NCI-H128 (cell line): ENCODE results near the gene ANXA11.
"Not testable (repeated sequence)": the region's sequence is repeated elsewhere in the genome, so short reads cannot be mapped to it uniquely, and the experiment has no call there.

Source experiments
- DNase-seq: peaks from one replicate; lab custom pipeline; 2025; ENCODE audit not compliant: unreplicated experiment; lab: John Stamatoyannopoulos, UW

Gene ANXA11

GRCh38 chr10:80210259-80210658, 4.9 kb upstream of the ANXA11 start:
- DNase-seq, result no peak

- no peak for DNase-seq
Measured at GRCh38 chr10:80207768-80208370, 2.5 kb upstream of the ANXA11 start.

- no peak for DNase-seq
Measured at GRCh38 chr10:80206277-80206655, 929 bp upstream of the ANXA11 start.

DNA sequence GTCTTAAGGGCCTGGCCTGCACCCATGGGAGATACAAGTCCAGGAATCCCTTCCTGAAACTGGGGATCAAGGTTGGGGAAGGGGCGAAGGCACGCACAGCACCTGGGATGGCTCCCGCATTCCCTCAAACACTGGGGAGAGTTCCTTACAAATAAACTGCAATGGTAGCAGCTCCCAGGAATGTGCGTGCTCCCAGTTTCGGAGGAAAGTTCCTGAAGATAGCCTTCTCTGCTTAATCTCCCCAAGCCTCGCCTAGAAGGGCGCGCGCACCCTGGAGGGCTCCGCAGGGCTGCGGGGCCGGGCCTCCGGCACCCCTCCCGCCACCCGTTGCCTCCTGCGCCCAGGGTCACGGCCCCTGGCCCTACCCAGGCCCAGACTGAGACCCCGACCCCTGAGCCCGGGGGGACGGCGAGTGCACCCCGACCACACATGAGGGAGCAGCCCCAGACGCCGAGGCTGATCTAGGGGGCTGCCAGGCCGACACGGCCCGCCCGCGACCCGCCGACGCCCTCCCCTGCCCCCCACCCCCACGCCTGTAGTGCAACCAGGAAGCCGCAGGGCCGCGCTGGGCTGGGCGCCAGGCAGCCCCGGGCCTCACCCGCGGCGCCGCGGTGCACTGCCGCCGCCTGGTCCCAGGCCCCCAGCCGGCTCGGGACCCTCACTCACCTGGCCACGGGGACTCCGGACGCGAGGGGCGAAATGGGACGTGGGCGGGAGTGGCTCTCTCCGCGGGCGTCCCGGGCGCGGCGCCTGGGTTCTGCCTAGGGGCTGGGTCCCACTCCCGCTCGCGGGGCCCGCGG, 460 bp downstream of the ANXA11 start:
- no peak for DNase-seq

GRCh38 chr10:80203835-80204676, 1.3 kb downstream of the ANXA11 start:
- DNase-seq, result no peak

DNA sequence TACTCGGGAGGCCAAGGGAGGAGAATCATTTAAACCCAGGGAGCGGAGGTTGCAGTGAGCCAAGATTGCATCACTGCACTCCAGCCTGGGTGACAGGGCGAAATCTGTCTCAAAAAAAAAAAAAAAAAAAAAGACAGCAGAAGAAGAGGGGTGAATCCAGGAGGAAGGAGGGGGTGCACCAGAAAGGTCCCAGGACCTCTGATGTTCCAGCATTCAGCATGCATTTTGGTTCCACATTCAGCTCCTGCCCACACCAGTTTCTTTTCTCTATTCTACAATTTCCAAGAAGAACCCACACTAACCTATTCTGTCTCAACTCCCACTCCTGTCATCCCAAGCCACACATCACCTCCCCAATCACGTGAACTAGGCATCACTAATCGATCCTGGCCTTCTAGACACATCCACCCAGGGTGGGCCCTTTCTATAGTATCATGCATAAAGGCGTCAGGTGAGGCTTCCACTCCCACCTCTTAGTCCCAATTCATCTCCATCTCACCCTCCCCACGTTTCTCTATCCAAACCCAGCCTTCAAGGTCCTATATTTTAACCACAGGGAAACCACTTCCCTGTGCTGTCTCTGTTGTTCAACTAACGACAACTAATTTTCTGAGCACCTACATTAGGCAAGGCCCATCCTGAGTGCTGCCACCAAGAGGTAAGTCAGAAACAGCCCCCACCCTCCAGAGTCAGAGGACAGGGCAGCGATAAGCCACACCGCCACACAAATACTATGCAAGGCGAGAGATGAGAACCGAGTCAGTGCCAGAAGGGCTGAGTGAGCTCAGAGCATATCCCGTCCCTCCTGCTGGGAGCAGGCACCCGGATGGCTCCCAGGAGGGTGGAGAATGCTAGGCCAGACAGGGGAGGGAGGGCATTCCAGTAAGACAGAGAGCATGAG, 2.2 kb downstream of the ANXA11 start:
- no peak for DNase-seq

- DNase-seq, result not testable (repeated sequence)
Measured at GRCh38 chr10:80202530-80202929, 2.8 kb downstream of the ANXA11 start.

- no peak for DNase-seq
Measured at GRCh38 chr10:80201608-80202141, 3.7 kb downstream of the ANXA11 start.

DNA sequence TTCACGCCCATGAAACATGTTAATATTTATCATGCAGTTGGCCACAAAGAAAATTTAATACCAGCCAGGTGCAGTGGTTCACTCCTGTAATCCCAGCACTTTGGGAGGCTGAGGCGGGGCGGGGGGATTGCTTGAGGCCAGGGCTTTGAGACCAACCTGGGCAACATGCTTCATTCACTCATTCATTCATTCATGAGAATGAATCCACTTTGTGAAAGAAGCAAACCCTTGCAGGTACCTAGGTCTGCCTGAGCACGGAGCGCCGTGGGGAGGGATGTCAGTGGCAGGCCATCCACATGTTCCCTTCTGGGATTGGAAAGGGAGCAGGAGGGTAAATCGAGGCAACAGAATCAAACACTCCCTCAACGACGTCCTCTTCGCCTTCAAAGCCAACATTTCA, 4.7 kb downstream of the ANXA11 start:
- DNase-seq, result no peak

- no peak for DNase-seq
Measured at GRCh38 chr10:80200259-80200658, 5.1 kb downstream of the ANXA11 start.

DNA sequence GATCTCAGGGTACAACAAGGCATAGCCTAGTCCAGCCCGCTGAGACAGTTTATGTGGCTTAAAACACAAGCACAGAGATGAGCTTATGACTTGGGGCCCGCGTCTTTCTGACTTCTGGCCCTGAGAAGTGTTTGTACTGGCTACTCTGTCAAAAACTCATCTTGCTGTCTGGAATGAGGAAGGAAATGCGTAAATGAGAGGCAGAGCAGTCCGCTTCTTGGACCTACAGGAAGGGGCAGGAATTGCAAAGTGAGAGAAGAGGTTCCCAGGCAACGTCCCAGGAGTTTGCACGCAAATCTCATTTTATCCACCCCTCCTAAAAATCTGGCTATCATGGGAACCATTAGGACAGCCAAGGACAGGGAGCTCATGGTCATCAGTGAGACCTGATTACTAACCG, 5.5 kb downstream of the ANXA11 start:
- DNase-seq, result no peak

- DNase-seq, result no peak
Measured at GRCh38 chr10:80197972-80198916, 7.1 kb downstream of the ANXA11 start.

GRCh38 chr10:80196950-80197315, 8.4 kb downstream of the ANXA11 start:
- DNase-seq, result no peak

DNA sequence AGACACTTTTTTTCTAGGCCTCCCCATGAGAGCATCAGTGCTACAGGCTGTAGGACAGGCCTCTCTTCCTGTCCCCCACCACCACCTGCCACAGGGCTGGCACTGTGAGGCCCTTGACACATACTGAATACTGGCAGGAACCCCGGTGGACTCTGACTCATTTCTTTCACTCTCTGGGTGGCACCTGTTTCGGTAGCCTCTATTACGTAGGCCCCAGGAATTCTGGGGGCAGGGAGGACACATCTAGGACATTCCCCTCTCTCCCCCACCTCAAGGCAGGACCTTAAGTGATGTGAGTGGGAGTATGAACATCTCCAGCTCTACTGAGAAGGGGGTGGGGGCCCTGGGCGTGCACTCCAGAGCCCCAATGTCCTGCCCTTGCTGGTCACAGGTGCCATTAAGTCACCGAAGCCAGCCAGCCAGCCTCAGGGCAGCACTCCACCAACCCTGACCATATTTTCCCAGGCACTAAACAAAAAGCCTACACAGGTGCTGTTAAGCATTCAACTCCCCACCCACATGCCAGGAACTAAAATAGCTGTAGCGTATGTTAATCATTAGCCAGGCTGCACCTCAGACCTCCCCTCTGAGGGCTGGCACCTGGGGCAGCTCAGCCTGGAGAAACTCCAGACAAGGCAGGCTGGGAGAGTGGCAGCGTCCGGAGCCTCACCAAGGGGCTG, 8.9 kb downstream of the ANXA11 start:
- DNase-seq, result no peak

DNA sequence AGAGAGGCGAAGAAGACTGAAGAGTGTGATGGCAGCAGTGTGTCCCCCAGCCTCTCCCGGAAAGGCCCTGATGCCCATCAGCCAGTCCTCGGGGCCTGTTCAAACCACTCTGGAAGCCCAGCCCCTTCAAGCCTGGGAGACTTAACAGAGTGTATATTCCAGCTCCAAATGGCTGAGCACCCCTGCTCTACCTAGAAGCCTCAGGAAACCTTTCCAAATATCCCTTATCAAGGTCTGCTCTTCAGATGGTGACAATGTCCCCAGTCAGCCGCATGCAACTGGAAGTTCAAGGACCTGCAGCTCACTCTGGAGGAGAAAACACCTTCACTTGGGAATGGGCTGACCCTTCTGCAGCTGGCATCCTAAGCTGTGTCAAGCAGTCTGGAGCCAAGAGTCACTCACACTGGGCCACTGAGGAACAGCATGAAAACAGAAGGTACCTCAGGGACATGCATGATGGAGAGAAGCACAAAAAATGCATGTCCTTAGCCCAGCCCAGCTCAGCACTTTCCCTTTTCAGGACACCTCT, 10.2 kb downstream of the ANXA11 start:
- no peak for DNase-seq

GRCh38 chr10:80194373-80195045, 10.8 kb downstream of the ANXA11 start:
- no peak for DNase-seq

- DNase-seq, result no peak
Measured at GRCh38 chr10:80192553-80192952, 12.8 kb downstream of the ANXA11 start.

DNA sequence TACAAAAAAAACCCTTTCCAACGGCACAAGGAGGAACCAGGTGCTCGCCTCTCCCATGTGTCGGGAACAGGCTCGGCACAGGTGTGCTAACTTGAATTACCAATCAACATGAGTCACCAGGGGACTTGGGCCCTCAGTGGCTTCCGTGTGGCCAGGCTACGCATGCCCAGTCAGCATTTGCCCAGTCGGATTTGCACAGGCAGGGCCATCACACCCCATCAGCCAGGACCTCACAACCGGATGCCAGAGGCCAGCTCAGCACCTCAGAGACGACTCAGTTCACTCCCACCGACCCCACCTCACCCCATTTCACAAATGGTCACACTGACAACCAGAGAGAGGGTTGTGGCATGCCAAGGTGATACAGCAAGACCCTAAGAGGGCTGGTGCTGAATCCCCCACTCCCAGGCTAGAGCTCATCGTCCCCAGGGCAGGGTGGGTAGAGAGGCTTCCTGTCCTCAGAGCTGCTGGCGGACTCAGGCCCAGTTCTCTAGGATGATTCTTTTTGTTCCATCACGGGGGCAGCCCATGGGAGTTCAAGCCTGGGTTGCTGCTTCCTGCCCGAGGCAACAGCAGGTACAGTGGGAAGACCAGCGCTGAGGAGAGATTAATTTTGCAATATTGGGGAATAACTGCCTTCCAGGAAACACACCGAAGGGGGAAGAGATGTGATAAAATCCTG, 13.6 kb downstream of the ANXA11 start:
- no peak for DNase-seq
